Endodermal cell (in vitro differentiated cells): ENCODE results near the gene SYNDIG1. TPM values are rescaled to one million over a fixed set of nuclear protein-coding genes. Genes with fewer than 3 reads are reported as not detected.

Experiments used
- DNase-seq: peaks from one replicate; pipeline ENCODE4 v3.0.0-alpha.2; 2017
- H3K27ac ChIP-seq: 2 replicates; pipeline ENCODE4 v1.5.1; 2013; ENCODE audit warnings: mild to moderate bottlenecking, low read depth, low read length, moderate library complexity
- H3K27me3 ChIP-seq: 2 replicates; pipeline ENCODE4 v1.6.1; 2013; ENCODE audit warnings: mild to moderate bottlenecking, low read length, moderate library complexity; ENCODE audit not compliant: insufficient read depth, control insufficient read depth, poor library complexity, severe bottlenecking
- H3K36me3 ChIP-seq: 2 replicates; pipeline ENCODE4 v1.7.0; 2013; ENCODE audit warnings: mild to moderate bottlenecking, low read length, moderate library complexity; ENCODE audit not compliant: control insufficient read depth, insufficient read depth
- H3K4me1 ChIP-seq: one replicate; pipeline ENCODE4 v1.7.0; 2013; ENCODE audit warnings: low read length; ENCODE audit not compliant: control insufficient read depth, insufficient read depth
- H3K4me3 ChIP-seq: 2 replicates; pipeline ENCODE4 v1.5.1; 2013; ENCODE audit warnings: mild to moderate bottlenecking, low read length, moderate library complexity
- H3K9ac ChIP-seq: 2 replicates; pipeline ENCODE4 v1.6.1; 2013; ENCODE audit warnings: mild to moderate bottlenecking, low read length, moderate library complexity; ENCODE audit not compliant: poor library complexity, severe bottlenecking; ENCODE audit errors: extremely low read depth
- H3K9me3 ChIP-seq: 2 replicates; pipeline ENCODE4 v1.6.1; 2013; ENCODE audit warnings: mild to moderate bottlenecking, low read length, moderate library complexity; ENCODE audit not compliant: control insufficient read depth
- H3K27ac Mint-ChIP-seq: 2 replicates; pipeline ENCODE4 v1.8.0; 2020; ENCODE audit warnings: mixed read lengths
- H3K27me3 Mint-ChIP-seq: 2 replicates; pipeline ENCODE4 v1.8.0; 2021; ENCODE audit warnings: mild to moderate bottlenecking, mixed read lengths; ENCODE audit not compliant: insufficient read depth
- H3K36me3 Mint-ChIP-seq: 2 replicates; pipeline ENCODE4 v1.8.0; 2020; ENCODE audit warnings: low read depth, mixed read lengths
- H3K4me1 Mint-ChIP-seq: 2 replicates; pipeline ENCODE4 v1.8.0; 2020; ENCODE audit warnings: mixed read lengths
- H3K4me3 Mint-ChIP-seq: 2 replicates; pipeline ENCODE4 v1.8.0; 2020; ENCODE audit warnings: mild to moderate bottlenecking, moderate library complexity, mixed read lengths
- H3K9me3 Mint-ChIP-seq: 2 replicates; pipeline ENCODE4 v1.8.0; 2020; ENCODE audit warnings: mild to moderate bottlenecking, mixed read lengths
- CTCF ChIP-seq: fragments of 200-600 bp; sonication (generic); conservative IDR thresholded peaks from 2 replicates; pipeline ENCODE4 v1.5.0; 2021; ENCODE audit warnings: antibody characterized with exemption, mild to moderate bottlenecking
- WGBS, 2 experiments: methylation state at CpG; one replicate each; pipeline versions ENCODE4 v1.1.5 to v1.1.7; 2013; ENCODE audit warnings: missing lambda C conversion rate in 2 of 2, mixed read lengths in 1 of 2; ENCODE audit not compliant: insufficient coverage in 1 of 2, insufficient read length in 1 of 2; 5-methylcytosine and 5-hydroxymethylcytosine counted together
- long read RNA-seq, 4 experiments: library from polyadenylated mRNA in 2 of 4; library from RNA in 1 of 4; library from capped mRNA in 1 of 4; stranded (forward) in 3 of 4; unstranded in 1 of 4; transcript quantifications; one replicate each; pipeline ENCODE4 v2.0.0, GENCODE V29; 2020 to 2021; ENCODE audit warnings: inconsistent platforms in 1 of 4
- polyA plus RNA-seq, 2 experiments: library from polyadenylated mRNA; stranded (reverse); fragments of 50-300 nt; gene quantifications; one replicate each; pipeline ENCODE4 v1.2.3, GENCODE V29; 2013
- total RNA-seq, 2 donors: library from RNA; stranded (reverse); fragmentation: NEBNext Ultra II Directional in 1 of 2; extraction: Animal tissue kit (Norgen Biotek cat#: 25700) in 1 of 2; gene quantifications; 2 replicates in 1 of 2; 3 replicates in 1 of 2; pipeline ENCODE4 v1.2.1, GENCODE V29; 2021

Gene SYNDIG1
- total RNA-seq, result 1 to 10 TPM; 5.5 to 6.8 TPM
- 4.6 TPM for polyA plus RNA-seq (2013, experiment 1 of 2)
- 4.9 TPM for polyA plus RNA-seq (2013, experiment 2 of 2)
- long read RNA-seq, experiment 1, partial matches to known transcripts, result 0 of 2 reads
- long read RNA-seq, experiment 1, other reads (novel, unspliced or antisense), result 1 of 2 reads
- long read RNA-seq, experiment 2, partial matches to known transcripts, result 2 of 15 reads
- long read RNA-seq, experiment 2, other reads (novel, unspliced or antisense), result 10 of 15 reads
- long read RNA-seq, experiment 3, transcript SYNDIG1-201 (4 exons, 2,522 nt), result major isoform, 6 of 20 reads
- long read RNA-seq, experiment 3, partial matches to known transcripts, result 1 of 20 reads
- long read RNA-seq, experiment 3, other reads (novel, unspliced or antisense), result 13 of 20 reads
- long read RNA-seq, experiment 4, partial matches to known transcripts, result 0 of 6 reads
- long read RNA-seq, experiment 4, other reads (novel, unspliced or antisense), result 6 of 6 reads

DNA sequence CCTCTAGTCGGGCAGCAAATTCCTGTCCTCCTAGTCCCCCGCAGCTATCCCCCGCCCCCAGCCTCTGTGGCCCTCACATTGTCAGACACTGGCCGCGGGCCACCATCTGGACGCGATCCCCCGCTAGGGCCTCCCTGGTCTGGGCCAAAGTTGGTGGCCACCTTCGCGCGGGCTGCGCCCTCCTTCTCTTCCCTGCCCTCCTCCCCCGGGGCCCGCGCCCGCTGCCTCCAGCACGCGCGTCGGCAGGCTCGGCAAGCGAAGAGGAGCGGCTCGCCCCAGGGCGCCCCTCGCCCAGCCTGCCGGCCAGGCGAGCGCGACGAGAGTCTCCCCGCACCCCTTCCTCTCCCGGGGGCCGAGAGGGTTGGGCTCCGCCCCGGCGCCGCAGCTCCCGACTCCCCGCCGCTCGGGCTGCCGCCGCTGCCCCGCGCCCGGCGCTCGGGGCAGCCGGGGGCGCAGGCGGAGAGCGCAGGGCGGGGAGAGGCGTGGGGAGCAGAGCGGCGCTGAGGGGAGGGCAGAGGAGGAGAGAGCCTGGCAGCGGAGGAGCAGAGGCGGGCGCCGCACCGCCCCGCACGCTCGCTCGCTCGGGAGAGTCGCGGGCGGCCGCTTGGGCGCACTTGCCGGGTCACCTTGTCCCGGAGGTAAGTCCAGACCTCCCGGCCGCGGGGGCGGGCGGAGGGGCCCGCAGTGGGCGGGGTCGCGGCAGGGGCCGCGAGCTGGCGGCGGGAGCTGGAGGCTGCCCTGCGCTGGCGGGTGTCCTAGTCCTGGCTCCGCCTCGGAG, at the start of gene SYNDIG1:
TSS of gene SYNDIG1 (plus strand) at position 514 of the 778 bp plus-strand sequence. CDS start 73,469 bp downstream, outside the sequence.
- peaks cover 39% of the 10 kb centered on the region for H3K27me3 ChIP-seq
- Mint-ChIP-seq H3K27me3 (peaks cover 91% of the 10 kb centered on the region), H3K4me3 (peak within 1 kb of the TSS; percentile 76), H3K27ac (no peak within 1 kb of the TSS), H3K9me3 (no peaks in the 10 kb centered on the region), H3K36me3 (no peaks in the 10 kb centered on the region), H3K4me1 (peaks cover 24% of the 10 kb centered on the region)
- H3K9me3 ChIP-seq, result no peaks in the 10 kb centered on the region
- 0% methylated on average over 11 to 91 of the region's 91 CpGs for WGBS, 2 experiments
- peaks cover 9% of the 10 kb centered on the region for H3K4me1 ChIP-seq
- H3K36me3 ChIP-seq, result no peaks in the 10 kb centered on the region
- H3K9ac ChIP-seq, result peak within 1 kb of the TSS; percentile 25
- TF ChIP-seq CTCF, result no peak
- H3K27ac ChIP-seq, result no peak within 1 kb of the TSS
- peak within 1 kb of the TSS; percentile 88 for H3K4me3 ChIP-seq
- peak; percentile 90 for DNase-seq

- Mint-ChIP-seq H3K4me3 (no peak overlapping the region), H3K9me3 (peaks cover 31% of the 10 kb centered on the region), H3K4me1 (no peaks in the 10 kb centered on the region), H3K27ac (no peak overlapping the region), H3K27me3 (peaks cover 7% of the 10 kb centered on the region), H3K36me3 (peaks cover 5% of the 10 kb centered on the region)
- 84 to 93% methylated on average over 3 to 6 of the region's 6 CpGs for WGBS, 2 experiments
- TF ChIP-seq CTCF, result no peak
- Histone ChIP-seq H3K9ac (no peak overlapping the region), H3K36me3 (no peaks in the 10 kb centered on the region), H3K27ac (no peak overlapping the region), H3K4me3 (no peak overlapping the region), H3K27me3 (no peaks in the 10 kb centered on the region), H3K4me1 (no peaks in the 10 kb centered on the region), H3K9me3 (peaks cover 33% of the 10 kb centered on the region)
- no peak for DNase-seq
These were observed 49.6 kb upstream of the SYNDIG1 start for GRCh38 chr20:24419786-24420185.

DNA sequence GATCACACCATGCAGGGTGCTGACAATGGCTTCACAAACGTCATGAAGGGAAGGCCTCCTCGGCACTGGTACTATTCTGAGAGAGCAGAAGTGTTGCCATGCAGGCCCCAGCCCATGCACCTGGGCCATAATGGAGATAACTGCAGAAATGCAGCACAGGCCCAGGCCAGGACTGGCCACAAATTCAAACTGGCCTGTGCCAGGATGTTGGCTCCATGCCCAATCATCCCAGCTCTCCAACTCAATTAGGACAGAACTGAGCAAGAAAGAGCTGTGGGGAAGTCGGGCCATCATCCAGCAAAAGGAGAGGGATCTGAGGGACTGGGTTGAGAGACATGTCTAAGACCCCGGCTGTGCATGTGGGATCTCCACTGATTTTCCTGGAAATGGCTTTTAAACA, 48.9 kb upstream of the SYNDIG1 start:
- Mint-ChIP-seq H3K4me1 (no peaks in the 10 kb centered on the region), H3K27me3 (peaks cover 7% of the 10 kb centered on the region), H3K9me3 (peaks cover 23% of the 10 kb centered on the region), H3K4me3 (no peak overlapping the region), H3K27ac (no peak overlapping the region), H3K36me3 (peaks cover 2% of the 10 kb centered on the region)
- Histone ChIP-seq H3K27me3 (no peaks in the 10 kb centered on the region), H3K27ac (no peak overlapping the region), H3K9me3 (peaks cover 25% of the 10 kb centered on the region), H3K4me1 (no peaks in the 10 kb centered on the region), H3K36me3 (no peaks in the 10 kb centered on the region), H3K4me3 (no peak overlapping the region), H3K9ac (no peak overlapping the region)
- TF ChIP-seq CTCF, result no peak
- 93 to 96% methylated on average over 4 of the region's 4 CpGs for WGBS, 2 experiments
- DNase-seq, result no peak
